Fibroblast of mammary gland (primary cell): ENCODE data around the gene CUL4B.
A peak's percentile ranks its signal among the peaks of the same experiment; 100 is the strongest.

Source experiments
- DNase-seq: peaks from one replicate; pipeline ENCODE4 v3.0.0-alpha.2; 2010; ENCODE audit warnings: low read depth
- H3K4me3 ChIP-seq: 2 replicates; pipeline ENCODE4 v1.5.1; 2011; ENCODE audit warnings: low read depth, mild to moderate bottlenecking, low read length, moderate library complexity; ENCODE audit not compliant: control insufficient read depth
- CTCF ChIP-seq: conservative IDR thresholded peaks from 2 replicates; pipeline ENCODE4 v1.5.1; 2011; ENCODE audit warnings: low read depth, low read length, inconsistent platforms; ENCODE audit not compliant: control insufficient read depth, insufficient read depth

Gene CUL4B

DNA sequence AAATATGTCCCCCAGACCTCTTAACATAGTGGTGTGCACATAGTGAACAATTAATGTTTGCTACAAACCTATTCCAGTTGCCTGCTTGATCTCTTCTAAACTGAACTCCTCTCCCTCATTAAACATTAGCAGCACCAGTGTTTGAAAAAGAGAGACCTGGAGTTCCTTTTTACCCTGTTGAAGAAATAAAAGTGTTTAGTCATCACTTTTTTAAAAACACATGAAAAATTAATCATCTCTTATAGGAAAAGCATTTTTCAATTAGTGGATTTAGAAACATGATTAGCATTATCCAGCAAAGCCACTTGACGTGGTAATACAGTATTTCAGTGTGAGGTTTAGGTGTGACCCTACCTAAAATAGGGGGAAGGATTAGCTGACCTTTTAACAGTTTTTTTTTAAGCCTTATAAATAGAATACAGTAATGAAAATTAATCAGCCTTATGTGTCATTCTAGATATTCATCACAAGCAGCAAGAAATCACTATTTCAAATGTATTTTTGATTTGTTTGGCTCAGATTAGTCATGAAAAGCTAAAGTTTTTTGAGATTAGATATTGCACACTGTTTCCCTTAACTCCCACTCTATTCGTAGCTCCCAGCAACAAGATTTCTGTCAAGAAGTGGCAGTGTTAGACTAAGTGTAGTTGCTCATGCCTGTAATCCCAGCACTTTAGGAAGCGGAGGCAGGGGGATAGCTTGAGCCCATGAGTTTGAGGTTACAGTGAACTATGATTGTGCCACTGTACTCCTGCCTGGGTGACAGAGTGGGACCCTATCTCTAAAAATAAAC lies 26.2 kb downstream of the CUL4B start:
- DNase-seq: no peak
- no peak overlapping the region for H3K4me3 ChIP-seq
- no peak for TF ChIP-seq CTCF

GRCh38 chrX:120522820-120523219 lies 37.9 kb downstream of the CUL4B start:
- H3K4me3 ChIP-seq: no peak overlapping the region
- no peak for TF ChIP-seq CTCF
- DNase-seq: no peak

DNA sequence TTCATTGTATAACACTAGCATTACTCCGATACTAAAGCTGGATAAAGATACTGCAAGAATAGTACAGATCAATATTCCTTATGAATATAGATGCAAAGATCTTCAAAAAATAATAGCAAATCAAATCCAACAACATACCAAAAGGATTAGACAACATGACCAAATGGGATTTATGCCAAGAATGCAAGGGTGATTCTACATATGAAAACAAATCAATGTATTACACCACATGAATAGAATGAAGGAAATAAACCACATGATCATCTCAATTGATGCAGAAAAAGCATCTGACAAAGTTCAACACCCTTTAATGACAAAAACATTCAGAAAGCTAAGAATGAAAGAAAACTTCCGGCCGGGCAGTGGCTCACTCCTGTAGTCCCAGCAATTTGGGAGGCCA lies 42.8 kb downstream of the CUL4B start:
- no peak overlapping the region for H3K4me3 ChIP-seq
- no peak for TF ChIP-seq CTCF
- peak; percentile 83 for DNase-seq

GRCh38 chrX:120514236-120514635 lies 46.5 kb downstream of the CUL4B start:
- peak; percentile 42 for DNase-seq
- TF ChIP-seq CTCF: peak; percentile 46
- H3K4me3 ChIP-seq: no peak overlapping the region

DNA sequence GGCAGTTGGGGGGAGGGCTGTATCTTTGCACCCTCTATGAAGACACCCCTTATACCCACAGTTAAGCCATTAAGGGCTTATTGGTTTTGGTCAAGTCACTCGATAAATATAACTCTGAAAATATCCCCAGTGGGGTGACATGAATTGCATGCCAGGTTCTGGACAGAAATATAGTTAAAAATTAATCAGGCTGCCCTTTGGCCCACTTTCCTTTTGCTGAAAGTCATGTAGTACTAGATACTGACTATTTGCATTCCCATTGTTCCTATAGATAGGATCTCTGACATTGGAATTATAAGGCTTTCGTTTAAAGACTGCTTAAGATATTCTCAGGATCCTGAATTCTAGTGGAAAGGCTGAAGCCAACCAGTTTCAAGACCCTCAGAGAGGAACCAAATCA lies 48.1 kb downstream of the CUL4B start:
- no peak for TF ChIP-seq CTCF
- H3K4me3 ChIP-seq: no peak overlapping the region
- DNase-seq: no peak

GRCh38 chrX:120512222-120512621 lies 48.5 kb downstream of the CUL4B start:
- H3K4me3 ChIP-seq: no peak overlapping the region
- no peak for TF ChIP-seq CTCF
- no peak for DNase-seq
